Upper lobe of left lung (tissue), 4 donors: Measurements from ENCODE around the gene RADX.

ENCODE experiments used
- CTCF ChIP-seq, 6 experiments: fragments of 450-650 bp in 4 of 6; fragments of 200-600 bp in 2 of 6; sonication (generic) in 2 of 6; IDR thresholded peaks; one replicate each; pipeline ENCODE4 v1.5.1; 2016 to 2019; ENCODE audit warnings: antibody characterized with exemption in 6 of 6
- POLR2A ChIP-seq, 4 donors: fragments of 450-650 bp; IDR thresholded peaks; one replicate each; pipeline ENCODE4 v1.5.1; 2016 to 2017; ENCODE audit warnings: antibody characterized with exemption in 4 of 4, mild to moderate bottlenecking in 2 of 4

- no peak for TF ChIP-seq CTCF (IDR thresholded peaks at IDR 0.05)
- TF ChIP-seq POLR2A (IDR thresholded peaks at IDR 0.05), result no peak
Observed at GRCh38 chrX:106564986-106565385, 46.8 kb upstream of the RADX start.
